Hepatocyte (in vitro differentiated cells): Measurements from ENCODE around the gene SRRM2.

Experiments used
- CTCF ChIP-seq: fragments of 200-600 bp; sonication (generic); IDR thresholded peaks from 2 replicates; pipeline ENCODE4 v1.5.1; 2016; ENCODE audit warnings: antibody characterized with exemption, mild to moderate bottlenecking; ENCODE audit not compliant: poor library complexity
- EZH2 ChIP-seq: fragments of 200-600 bp; sonication (generic); IDR thresholded peaks from 2 replicates; pipeline ENCODE4 v1.6.1; 2016; ENCODE audit warnings: antibody characterized with exemption, mild to moderate bottlenecking, borderline replicate concordance
- EZH2phosphoT487 ChIP-seq: fragments of 200-600 bp; sonication (generic); IDR thresholded peaks from one replicate; pipeline ENCODE4 v1.6.1; 2018; ENCODE audit warnings: antibody characterized with exemption, mild to moderate bottlenecking, low read depth, moderate library complexity; ENCODE audit not compliant: unreplicated experiment, severe bottlenecking

- TF ChIP-seq CTCF (no peak), EZH2 (no peak), EZH2phosphoT487 (no peak)
Observed at GRCh38 chr16:2720064-2720457, 32.4 kb upstream of the SRRM2 start, which contains the start of gene PRSS27.
